ENCODE data around the gene CYP21A2.
"Not testable (repeated sequence)": the region's sequence is repeated elsewhere in the genome, so short reads cannot be mapped to it uniquely, and the experiment has no call there.

CYP21A2 gene

DNA sequence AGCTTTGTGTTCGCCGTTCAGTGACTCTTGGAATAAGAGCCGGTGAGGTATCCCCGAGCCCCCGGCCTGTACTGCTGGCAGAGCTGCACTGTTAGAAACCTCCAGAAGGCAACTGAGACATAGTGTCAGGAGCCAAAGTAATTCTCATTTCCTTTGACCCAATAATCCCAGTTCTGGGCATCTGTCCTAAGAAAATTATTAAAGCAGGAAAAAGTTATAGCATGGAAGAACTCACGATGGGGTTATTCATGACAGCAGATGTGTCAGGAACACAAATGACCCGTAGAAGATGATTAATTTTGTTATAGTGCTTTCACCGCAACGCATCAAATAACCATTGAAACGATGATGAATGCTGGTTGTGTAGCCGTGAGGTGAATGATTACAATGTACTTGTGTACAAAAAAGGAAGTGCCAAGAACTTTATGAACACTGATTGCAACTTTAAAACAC, 20.3 kb downstream of the CYP21A2 start:
- Histone ChIP-seq H3K9ac (ENCODE audit: low read length) (peak overlapping the region; percentile 41), H4K91ac (ENCODE audit: low read length) (no peak overlapping the region), H2AFZ (ENCODE audit: low read depth, low read length) (no peak overlapping the region), H3K4ac (ENCODE audit: low read depth in 1 of 2, low read length in 2 of 2) (no peak overlapping the region), H2BK15ac (ENCODE audit: low read depth, poor library complexity, severe bottlenecking) (no peak overlapping the region), H3K27ac (ENCODE audit: low read length, poor library complexity, severe bottlenecking) (no peak overlapping the region), H3K4me1 (ENCODE audit: control insufficient read depth, insufficient read depth, low read depth, low read length) (no peaks in the 10 kb centered on the region), H2AK5ac (ENCODE audit: low read length, severe bottlenecking) (no peak overlapping the region), H3K4me2 (ENCODE audit: low read length, poor library complexity, severe bottlenecking) (no peak overlapping the region), H3K23ac (ENCODE audit: low read length in 2 of 2) (no peak overlapping the region), H3K36me3 (ENCODE audit: control insufficient read depth in 1 of 2, insufficient read depth in 2 of 2, low read depth in 1 of 2, low read length in 2 of 2) (peaks cover 0 to 79% of the 10 kb centered on the region in 2 experiments), H2BK120ac (ENCODE audit: low read depth, low read length) (no peak overlapping the region), H3K14ac (ENCODE audit: low read length in 2 of 2) (no peak overlapping the region), H3K18ac (ENCODE audit: low read depth in 1 of 2, low read length in 2 of 2) (no peak overlapping the region), H3K27me3 (ENCODE audit: control insufficient read depth in 1 of 2, insufficient read depth in 1 of 2, low read length in 2 of 2) (peaks cover 0 to 37% of the 10 kb centered on the region in 2 experiments), H3K4me3 (ENCODE audit: insufficient read depth in 1 of 2, low read depth in 1 of 2, low read length in 2 of 2) (no peak overlapping the region), H2BK12ac (ENCODE audit: low read length in 2 of 2) (no peak overlapping the region), H4K8ac (ENCODE audit: low read length) (no peak overlapping the region), H3K79me1 (replicated peaks; ENCODE audit: low read length, poor library complexity, severe bottlenecking) (no peaks in the 10 kb centered on the region), H2BK5ac (ENCODE audit: low read depth, low read length, poor library complexity, severe bottlenecking) (no peak overlapping the region), H3K9me3 (ENCODE audit: control insufficient read depth, low read length) (no peaks in the 10 kb centered on the region)
- WGBS = 93% methylated on average over 11 of the region's 11 CpGs
- DNase-seq = no peak

DNA sequence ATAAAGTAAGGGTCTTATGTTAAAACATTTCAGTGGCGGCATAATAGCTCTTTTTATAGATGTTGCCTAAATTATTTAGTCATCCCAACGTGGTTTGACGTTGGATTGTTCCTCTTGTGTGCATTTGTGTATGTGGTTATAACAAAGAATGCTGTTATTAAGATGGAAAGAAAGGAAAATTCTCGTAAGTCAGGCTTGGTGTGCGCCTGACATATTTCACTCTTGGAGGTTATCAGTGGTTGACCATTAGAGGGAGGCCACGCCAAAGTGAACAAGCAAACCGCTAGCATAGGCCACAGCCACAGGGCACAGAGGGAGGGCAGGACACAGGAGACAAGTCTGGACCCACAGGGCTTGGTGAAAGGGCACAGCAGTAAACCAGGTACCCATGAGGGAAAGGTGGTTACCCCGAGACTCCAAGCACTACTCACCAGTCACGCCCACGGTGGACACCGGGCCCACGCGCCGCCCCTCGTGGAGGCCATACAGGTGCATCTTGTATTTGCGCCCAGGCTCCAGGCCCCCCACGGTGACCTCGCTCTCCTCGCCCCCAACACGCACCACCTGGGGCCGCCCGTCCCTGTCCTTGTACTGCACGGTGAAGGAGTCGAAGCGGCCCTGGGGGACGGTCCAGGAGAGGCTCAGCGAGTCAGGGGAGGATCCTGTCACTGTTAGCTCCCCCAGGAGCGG, 22.9 kb downstream of the CYP21A2 start:
- Histone ChIP-seq H3K9me3 (ENCODE audit: control insufficient read depth, low read length) (no peaks in the 10 kb centered on the region), H3K4me3 (ENCODE audit: insufficient read depth in 1 of 2, low read depth in 1 of 2, low read length in 2 of 2) (no peak overlapping the region), H3K4ac (ENCODE audit: low read depth in 1 of 2, low read length in 2 of 2) (no peak overlapping the region), H3K18ac (ENCODE audit: low read depth in 1 of 2, low read length in 2 of 2) (no peak overlapping the region), H3K36me3 (ENCODE audit: control insufficient read depth in 1 of 2, insufficient read depth in 2 of 2, low read depth in 1 of 2, low read length in 2 of 2) (peaks cover 0 to 81% of the 10 kb centered on the region in 2 experiments), H2BK15ac (ENCODE audit: low read depth, poor library complexity, severe bottlenecking) (no peak overlapping the region), H2BK12ac (ENCODE audit: low read length in 2 of 2) (no peak overlapping the region), H4K91ac (ENCODE audit: low read length) (no peak overlapping the region), H3K14ac (ENCODE audit: low read length in 2 of 2) (no peak overlapping the region), H3K79me1 (replicated peaks; ENCODE audit: low read length, poor library complexity, severe bottlenecking) (no peaks in the 10 kb centered on the region), H3K4me1 (ENCODE audit: control insufficient read depth, insufficient read depth, low read depth, low read length) (no peaks in the 10 kb centered on the region), H2BK120ac (ENCODE audit: low read depth, low read length) (no peak overlapping the region), H3K9ac (ENCODE audit: low read length) (no peak overlapping the region), H2BK5ac (ENCODE audit: low read depth, low read length, poor library complexity, severe bottlenecking) (no peak overlapping the region), H3K4me2 (ENCODE audit: low read length, poor library complexity, severe bottlenecking) (no peak overlapping the region), H4K8ac (ENCODE audit: low read length) (no peak overlapping the region), H3K27me3 (ENCODE audit: control insufficient read depth in 1 of 2, insufficient read depth in 1 of 2, low read length in 2 of 2) (peaks cover 0 to 26% of the 10 kb centered on the region in 2 experiments), H3K27ac (ENCODE audit: low read length, poor library complexity, severe bottlenecking) (no peak overlapping the region), H3K23ac (ENCODE audit: low read length in 2 of 2) (no peak overlapping the region), H2AFZ (ENCODE audit: low read depth, low read length) (no peak overlapping the region), H2AK5ac (ENCODE audit: low read length, severe bottlenecking) (no peak overlapping the region)
- no peak for DNase-seq
- 93% methylated on average over 26 of the region's 28 CpGs for WGBS

DNA sequence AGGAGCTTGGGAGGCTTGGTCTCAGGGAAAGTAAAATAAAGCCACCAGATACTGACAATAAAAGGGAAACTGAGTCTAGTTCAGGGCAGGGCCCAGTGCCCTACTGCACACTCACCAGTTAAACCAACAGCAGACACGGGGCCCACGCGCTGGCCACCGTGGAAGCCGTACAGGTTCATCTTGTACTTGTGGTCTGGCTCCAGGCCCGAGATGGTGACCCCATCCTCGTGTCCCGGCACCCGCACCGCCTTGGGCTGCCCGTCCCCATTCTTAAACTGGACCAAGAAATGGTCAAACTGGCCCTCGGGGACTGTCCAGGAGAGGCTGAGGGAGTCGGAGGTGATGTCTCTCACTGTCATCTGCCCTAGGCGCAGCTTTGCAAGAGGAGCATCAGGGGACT, 26.5 kb downstream of the CYP21A2 start:
- Histone ChIP-seq H4K91ac (ENCODE audit: low read length) (no peak overlapping the region), H3K27me3 (ENCODE audit: control insufficient read depth in 1 of 2, insufficient read depth in 1 of 2, low read length in 2 of 2) (peaks cover 0 to 27% of the 10 kb centered on the region in 2 experiments), H3K4ac (ENCODE audit: low read depth in 1 of 2, low read length in 2 of 2) (no peak overlapping the region), H2BK5ac (ENCODE audit: low read depth, low read length, poor library complexity, severe bottlenecking) (no peak overlapping the region), H2AK5ac (ENCODE audit: low read length, severe bottlenecking) (no peak overlapping the region), H2BK12ac (ENCODE audit: low read length in 2 of 2) (no peak overlapping the region), H3K36me3 (ENCODE audit: control insufficient read depth in 1 of 2, insufficient read depth in 2 of 2, low read depth in 1 of 2, low read length in 2 of 2) (peaks cover 0 to 89% of the 10 kb centered on the region in 2 experiments), H3K4me1 (ENCODE audit: control insufficient read depth, insufficient read depth, low read depth, low read length) (no peaks in the 10 kb centered on the region), H2BK120ac (ENCODE audit: low read depth, low read length) (no peak overlapping the region), H3K9ac (ENCODE audit: low read length) (no peak overlapping the region), H3K4me2 (ENCODE audit: low read length, poor library complexity, severe bottlenecking) (no peak overlapping the region), H2AFZ (ENCODE audit: low read depth, low read length) (no peak overlapping the region), H3K23ac (ENCODE audit: low read length in 2 of 2) (no peak overlapping the region), H3K18ac (ENCODE audit: low read depth in 1 of 2, low read length in 2 of 2) (no peak overlapping the region), H3K79me1 (replicated peaks; ENCODE audit: low read length, poor library complexity, severe bottlenecking) (no peaks in the 10 kb centered on the region), H3K14ac (ENCODE audit: low read length in 2 of 2) (no peak overlapping the region), H4K8ac (ENCODE audit: low read length) (no peak overlapping the region), H3K27ac (ENCODE audit: low read length, poor library complexity, severe bottlenecking) (no peak overlapping the region), H3K9me3 (ENCODE audit: control insufficient read depth, low read length) (no peaks in the 10 kb centered on the region), H2BK15ac (ENCODE audit: low read depth, poor library complexity, severe bottlenecking) (no peak overlapping the region), H3K4me3 (ENCODE audit: insufficient read depth in 1 of 2, low read depth in 1 of 2, low read length in 2 of 2) (no peak overlapping the region)
- 96% methylated on average over 14 of the region's 14 CpGs for WGBS
- no peak for DNase-seq

DNA sequence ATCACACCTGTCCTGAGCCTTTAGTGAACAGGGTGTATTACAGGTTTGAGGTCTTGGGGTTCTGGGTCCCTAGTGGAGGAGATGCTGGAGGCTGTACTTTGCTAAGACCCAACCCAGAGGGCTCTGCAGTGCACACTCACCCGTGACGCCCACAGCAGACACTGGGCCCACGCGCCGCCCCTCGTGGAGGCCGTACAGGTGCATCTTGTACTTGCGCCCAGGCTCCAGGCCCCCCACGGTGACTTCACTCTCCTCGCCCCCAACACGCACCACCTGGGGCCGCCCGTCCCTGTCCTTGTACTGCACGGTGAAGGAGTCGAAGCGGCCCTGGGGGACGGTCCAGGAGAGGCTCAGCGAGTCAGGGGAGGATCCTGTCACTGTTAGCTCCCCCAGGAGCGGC, 29.3 kb downstream of the CYP21A2 start:
- peaks cover 0 to 83% of the 10 kb centered on the region in 2 experiments for H3K36me3 ChIP-seq (ENCODE audit: control insufficient read depth in 1 of 2, insufficient read depth in 2 of 2, low read depth in 1 of 2, low read length in 2 of 2)
- H3K14ac ChIP-seq (ENCODE audit: low read length in 2 of 2); H3K9me3 ChIP-seq (ENCODE audit: control insufficient read depth, low read length); H3K27ac ChIP-seq (ENCODE audit: low read length, poor library complexity, severe bottlenecking); H4K8ac ChIP-seq (ENCODE audit: low read length); H3K9ac ChIP-seq (ENCODE audit: low read length); H3K4me1 ChIP-seq (ENCODE audit: control insufficient read depth, insufficient read depth, low read depth, low read length); DNase-seq; H2AK5ac ChIP-seq (ENCODE audit: low read length, severe bottlenecking); H3K79me1 ChIP-seq (replicated peaks; ENCODE audit: low read length, poor library complexity, severe bottlenecking); H4K91ac ChIP-seq (ENCODE audit: low read length); H3K4me2 ChIP-seq (ENCODE audit: low read length, poor library complexity, severe bottlenecking); H2AFZ ChIP-seq (ENCODE audit: low read depth, low read length); H2BK15ac ChIP-seq (ENCODE audit: low read depth, poor library complexity, severe bottlenecking); H3K23ac ChIP-seq (ENCODE audit: low read length in 2 of 2); H3K18ac ChIP-seq (ENCODE audit: low read depth in 1 of 2, low read length in 2 of 2); H3K4ac ChIP-seq (ENCODE audit: low read depth in 1 of 2, low read length in 2 of 2); H2BK120ac ChIP-seq (ENCODE audit: low read depth, low read length); H2BK5ac ChIP-seq (ENCODE audit: low read depth, low read length, poor library complexity, severe bottlenecking); H2BK12ac ChIP-seq (ENCODE audit: low read length in 2 of 2): not testable (repeated sequence)
- H3K4me3 ChIP-seq (ENCODE audit: insufficient read depth in 1 of 2, low read depth in 1 of 2, low read length in 2 of 2) = peak overlapping the region in 1 of 2 experiments; percentile 14
- H3K27me3 ChIP-seq (ENCODE audit: control insufficient read depth in 1 of 2, insufficient read depth in 1 of 2, low read length in 2 of 2) = peaks cover 0 to 50% of the 10 kb centered on the region in 2 experiments
- WGBS = 92% methylated on average over 18 of the region's 19 CpGs

Measured in mesenchymal stem cell (in vitro differentiated cells and primary cell).